GM21619 (cell line): ENCODE results near the gene BUB1B.
"Not testable (repeated sequence)": the region's sequence is repeated elsewhere in the genome, so short reads cannot be mapped to it uniquely, and the experiment has no call there.

Experiments
- ATAC-seq: cut with Tn5 transposase; IDR thresholded peaks from one replicate; pipeline ENCODE4 v1.9.1; 2021; ENCODE audit not compliant: unreplicated experiment

Gene BUB1B

DNA sequence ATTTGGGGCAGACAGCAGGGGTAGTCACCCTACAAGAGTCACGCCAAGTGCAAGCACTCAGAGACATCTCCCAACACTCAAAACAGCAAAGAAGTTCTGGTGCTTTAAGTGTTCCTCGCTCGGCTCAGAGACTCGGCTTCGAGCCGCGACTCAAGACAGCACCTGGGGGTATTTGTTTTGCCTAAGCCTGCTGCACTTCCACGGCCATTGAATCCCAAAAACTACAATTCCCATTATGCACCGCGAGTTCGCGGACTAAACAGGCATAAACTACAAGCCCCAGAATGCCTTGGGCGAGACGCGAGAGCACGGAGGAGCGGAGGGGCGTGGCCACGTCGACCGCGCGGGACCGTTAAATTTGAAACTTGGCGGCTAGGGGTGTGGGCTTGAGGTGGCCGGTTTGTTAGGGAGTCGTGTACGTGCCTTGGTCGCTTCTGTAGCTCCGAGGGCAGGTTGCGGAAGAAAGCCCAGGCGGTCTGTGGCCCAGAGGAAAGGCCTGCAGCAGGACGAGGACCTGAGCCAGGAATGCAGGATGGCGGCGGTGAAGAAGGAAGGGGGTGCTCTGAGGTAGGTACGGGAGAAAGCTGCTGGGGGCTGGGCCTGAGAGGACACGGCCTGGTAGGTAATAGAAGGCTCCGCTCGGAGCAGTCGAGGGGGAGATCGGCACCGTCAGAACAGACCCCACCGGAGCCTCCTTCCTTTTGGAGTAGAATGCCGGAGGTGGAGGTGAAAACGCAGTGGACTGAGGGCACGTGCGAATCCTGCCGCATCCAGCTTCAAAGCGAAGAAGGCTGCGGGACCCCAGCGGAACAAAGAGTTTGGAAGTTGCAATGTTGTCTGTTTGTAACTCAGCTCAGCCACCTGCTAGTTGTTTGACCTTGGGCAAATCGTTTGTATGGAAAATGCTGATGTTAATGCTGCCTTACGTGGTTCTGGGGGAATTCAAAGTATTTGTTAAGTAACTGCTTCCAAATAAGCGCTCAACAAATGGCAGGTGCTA lies at the start of gene BUB1B:
BUB1B (plus strand) TSS at position 381 of the 1,000 bp plus-strand sequence; CDS start at position 533, 152 bp downstream.
- ATAC-seq = peak; percentile 74

- ATAC-seq = no peak
Observed at GRCh38 chr15:40111888-40112287, 49.0 kb upstream of the BUB1B start.

- no peak for ATAC-seq
Observed at GRCh38 chr15:40112789-40113188, 48.1 kb upstream of the BUB1B start.

DNA sequence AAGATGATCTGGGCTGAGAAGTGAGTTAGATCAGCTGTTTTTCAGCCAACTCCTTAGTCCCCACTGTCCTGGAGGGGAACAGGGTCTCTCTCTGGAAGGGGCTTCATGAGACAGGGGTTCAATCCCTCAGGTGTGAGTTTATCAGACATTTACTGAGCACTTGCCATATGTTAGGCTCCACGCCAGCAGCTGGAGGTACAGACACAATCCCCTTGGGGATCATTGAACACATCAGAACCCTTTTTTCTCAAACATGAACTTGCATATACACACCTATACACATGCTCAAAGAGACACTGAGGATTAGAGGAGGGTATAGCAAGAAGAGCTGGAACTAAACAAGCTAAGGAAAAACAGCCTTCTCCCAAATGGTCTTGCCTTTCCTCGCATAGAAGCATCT lies 46.7 kb upstream of the BUB1B start:
- no peak for ATAC-seq

DNA sequence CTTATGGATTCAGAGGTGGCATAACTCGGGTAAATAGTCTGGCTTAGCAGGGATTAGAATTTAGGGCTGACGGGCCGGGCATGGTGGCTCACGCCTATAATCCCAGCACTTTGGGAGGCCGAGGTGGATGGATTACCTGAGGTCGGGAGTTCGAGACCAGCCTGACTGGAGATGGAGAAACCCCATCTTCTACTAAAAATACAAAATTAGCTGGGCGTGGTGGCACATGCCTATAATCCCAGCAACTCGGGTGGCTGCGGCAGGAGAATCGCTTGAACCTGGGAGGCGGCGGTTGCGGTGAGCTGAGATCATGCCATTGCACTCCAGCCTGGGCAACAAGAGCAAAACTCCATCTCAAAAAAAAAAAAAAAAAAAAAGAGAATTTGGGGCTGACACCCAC lies 45.8 kb upstream of the BUB1B start:
- ATAC-seq = not testable (repeated sequence)

DNA sequence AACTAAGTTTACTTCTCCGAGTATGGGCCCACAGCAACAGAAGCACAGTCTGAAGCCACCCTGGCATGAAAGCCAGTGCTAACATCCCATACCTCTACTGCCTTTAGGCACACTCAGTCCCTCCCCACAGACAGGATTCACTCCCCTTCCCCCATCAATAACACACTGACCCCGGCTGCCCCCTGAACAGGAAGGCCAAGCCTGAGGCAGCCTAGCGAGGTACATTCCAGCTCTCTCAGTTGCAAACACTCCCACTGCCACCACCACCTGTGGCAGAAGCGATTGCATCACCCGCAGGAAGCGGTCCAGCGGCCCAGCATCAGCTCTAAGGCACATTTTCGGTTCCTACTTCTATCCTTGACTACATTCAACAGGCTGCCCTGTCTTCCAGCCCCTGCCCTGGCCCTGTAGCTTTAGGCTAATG lies 45.2 kb upstream of the BUB1B start:
- ATAC-seq = peak; percentile 90

- no peak for ATAC-seq
Observed at GRCh38 chr15:40118473-40118872, 42.4 kb upstream of the BUB1B start.

DNA sequence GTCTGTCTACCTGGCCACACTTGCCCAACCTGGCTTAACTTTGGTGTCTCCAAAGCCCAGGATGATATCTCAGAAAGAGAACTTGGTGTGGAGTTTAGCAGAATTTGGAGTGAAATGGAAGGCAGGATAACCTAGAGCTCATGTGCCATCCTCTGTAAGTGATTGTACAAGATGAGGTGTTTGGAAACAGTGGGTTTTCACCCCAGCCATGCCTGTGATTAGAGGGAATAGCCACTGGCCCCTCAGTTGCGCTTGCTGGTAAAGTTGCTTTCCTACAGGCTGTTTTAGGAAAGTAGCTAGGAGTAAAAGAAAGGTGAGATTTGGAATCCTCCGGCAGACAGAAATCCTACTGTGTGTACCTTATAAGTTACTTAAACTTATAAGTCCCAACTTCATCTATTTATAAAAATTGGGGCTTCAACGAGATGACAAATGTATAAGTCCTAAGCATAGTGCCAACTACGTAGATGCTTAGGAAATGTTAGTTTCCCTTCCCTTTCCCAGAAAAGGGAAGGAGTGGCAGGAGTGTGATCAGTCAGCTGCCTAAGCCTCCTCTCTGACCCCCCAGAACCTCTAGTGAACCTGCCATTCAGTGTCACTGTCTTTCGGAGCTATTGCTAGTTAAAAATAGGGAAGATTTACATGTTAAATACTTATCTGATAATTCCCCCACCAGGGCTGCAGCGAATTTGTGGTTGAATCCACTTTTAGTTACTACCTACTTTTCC lies 38.8 kb upstream of the BUB1B start:
- ATAC-seq = no peak

DNA sequence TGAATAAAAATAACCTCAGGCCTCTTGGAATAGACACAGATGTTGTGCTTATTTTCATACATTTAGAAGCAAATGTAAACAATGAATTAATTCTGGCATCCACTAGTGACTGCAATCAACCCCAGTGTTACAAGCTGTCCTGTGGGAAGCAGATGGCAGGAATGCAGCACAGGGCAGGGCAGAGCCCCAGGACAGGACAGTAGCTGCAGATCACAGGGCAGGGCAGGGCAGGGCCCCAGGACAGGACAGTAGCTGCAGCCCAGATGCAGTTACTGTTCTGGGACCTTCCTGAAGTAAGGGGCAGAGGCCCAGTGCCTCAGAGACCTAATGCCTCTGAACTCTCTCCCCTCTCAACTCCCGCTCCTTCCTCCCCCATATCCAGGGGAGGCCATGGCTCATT lies 37.9 kb upstream of the BUB1B start:
- ATAC-seq = not testable (repeated sequence)

DNA sequence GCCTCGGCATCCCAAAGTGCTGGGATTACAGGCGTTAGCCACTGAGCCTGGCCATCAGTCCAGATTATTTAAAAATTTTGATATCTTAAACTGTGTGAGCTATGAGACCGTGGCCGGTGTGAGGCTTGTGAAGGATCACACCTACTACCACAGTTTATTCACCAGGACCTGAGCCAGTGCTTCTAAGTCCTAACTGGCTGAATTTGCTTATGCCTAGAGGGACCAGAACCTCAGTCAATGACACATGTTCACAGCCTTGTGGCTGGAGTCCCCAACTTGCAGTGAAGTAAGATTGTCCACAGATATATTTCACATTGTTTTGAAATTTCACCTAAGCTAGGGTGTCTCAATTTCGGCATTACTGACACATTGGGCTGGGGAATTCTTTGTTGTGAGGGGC lies 37.0 kb upstream of the BUB1B start:
- not testable (repeated sequence) for ATAC-seq

DNA sequence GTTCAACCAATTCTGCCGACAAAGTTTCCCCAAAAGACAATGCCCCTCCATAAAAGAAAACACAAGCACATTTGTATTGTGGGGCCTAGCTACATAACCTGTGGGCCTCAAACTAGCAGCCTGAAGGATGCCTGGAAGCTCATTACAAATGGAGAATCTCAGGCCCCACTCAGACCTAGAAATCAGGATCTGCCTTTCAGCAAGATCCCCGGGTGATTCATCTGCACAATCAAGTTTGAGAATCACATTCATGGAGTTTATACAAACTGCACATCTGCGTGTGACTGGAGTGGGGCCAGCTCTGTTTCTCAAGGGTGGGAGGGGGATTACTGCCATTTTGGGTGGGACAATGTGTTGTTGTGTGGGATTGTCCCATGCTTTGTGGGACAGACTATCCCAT lies 36.5 kb upstream of the BUB1B start:
- ATAC-seq = not testable (repeated sequence)

DNA sequence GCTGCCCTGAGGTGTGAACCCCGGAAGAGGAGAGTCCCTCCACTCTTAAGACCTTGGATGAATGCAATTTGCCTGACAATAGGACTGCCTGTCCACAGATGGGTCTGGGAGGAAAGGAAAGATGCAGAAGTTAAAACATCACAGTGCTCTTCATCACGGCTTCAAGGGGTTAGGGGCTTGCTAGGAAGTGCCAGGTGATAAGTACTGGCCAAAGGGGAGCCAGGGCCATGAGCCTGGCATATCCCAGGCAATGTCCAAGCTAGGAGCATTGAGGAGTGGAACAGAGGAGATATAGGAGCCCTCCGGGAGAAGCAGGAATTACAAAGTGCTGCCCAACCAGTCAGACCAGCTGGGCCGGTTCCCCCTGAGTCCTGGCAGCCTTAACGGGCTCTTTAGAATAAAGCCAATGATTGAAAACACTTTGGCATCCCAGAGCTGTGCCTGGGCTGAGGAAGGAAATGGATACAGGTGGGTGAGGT lies 36.0 kb upstream of the BUB1B start:
- not testable (repeated sequence) for ATAC-seq

DNA sequence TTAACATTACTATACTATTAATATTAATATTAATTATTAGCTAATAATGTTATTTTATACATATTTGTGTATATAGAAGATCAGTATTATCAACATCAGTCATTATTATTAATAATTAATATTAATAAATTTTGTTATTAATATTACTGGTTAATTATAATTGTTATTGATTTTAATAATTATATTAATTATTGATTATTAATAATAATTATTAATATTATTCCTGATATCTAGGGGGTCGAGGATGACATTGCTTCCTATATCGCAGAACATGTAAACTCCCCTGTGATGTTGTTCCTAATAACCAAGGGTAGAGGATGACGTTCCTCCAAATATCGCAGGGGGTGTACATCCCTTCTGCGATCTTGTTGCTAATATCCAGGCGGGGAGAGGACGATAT lies 34.9 kb upstream of the BUB1B start:
- no peak for ATAC-seq

DNA sequence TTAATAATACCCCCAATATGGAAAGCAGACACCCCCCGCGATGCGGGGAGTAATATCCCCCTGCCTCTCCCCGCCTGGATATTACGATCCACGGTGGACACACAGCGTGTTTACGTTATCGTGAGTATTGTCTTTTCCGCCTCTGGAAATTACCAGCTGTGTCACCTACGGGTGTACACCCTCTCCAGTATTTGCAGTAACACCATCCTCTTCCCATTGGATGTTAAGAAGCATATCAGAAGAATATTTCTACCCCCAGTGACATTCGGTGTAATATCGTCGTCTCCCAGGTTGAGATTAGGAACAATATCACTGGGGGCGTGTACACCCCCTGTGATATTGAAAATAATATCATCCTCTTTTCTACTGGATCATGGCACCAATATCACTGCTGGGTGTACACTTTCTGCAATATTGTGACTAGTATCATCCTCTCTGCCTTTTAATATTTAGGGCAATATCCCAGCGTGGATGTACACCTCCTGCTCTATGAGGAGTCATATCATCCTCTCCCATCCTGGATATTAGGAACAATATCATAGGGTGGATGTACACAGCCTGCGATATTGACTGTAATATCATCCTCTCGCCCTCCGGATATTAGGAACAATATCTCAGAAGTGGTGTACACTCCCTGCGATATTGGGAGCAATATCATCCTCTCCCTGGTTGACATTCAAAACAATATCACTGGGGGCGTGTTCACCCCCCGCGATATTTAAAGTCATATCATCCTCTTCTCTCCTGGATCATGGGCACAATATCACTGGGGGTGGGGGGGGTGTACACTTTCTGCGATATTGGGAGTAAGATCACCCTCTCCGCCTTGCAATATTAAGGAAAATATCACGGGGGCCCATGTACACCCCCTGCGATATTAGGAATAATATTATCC lies 31.9 kb upstream of the BUB1B start:
- ATAC-seq = no peak

GRCh38 chr15:40130118-40130517 lies 30.8 kb upstream of the BUB1B start:
- ATAC-seq = no peak

DNA sequence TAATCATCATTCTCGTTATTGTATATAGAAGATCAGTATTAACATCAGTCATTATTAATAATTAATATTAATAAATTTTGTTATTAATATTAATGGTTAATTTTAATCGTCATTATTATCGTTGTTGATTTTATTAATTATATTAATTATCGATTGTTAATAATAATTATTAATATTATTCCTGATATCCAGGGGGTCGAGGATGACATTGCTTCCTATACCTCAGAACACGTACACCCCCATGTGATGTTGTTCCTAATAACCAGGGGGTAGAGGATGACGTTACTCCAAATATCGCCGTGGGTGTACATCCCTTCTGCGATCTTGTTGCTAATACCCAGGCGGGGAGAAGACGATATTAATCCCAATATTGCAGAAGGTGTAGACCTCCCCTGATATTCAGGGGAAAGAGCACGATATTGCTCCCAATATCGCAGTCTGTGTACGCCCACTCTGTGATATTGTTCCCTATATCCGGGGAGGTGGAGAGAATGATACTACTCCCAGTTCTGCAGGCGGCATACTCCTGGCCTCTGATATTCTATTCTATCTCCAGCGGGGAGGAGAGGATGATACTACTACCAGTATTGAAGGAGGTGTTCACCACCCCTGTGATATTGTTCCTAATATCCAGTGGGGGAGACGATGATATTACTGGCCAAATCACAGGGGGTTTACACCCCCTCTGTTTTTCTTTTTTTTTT lies 29.9 kb upstream of the BUB1B start:
- ATAC-seq = no peak

DNA sequence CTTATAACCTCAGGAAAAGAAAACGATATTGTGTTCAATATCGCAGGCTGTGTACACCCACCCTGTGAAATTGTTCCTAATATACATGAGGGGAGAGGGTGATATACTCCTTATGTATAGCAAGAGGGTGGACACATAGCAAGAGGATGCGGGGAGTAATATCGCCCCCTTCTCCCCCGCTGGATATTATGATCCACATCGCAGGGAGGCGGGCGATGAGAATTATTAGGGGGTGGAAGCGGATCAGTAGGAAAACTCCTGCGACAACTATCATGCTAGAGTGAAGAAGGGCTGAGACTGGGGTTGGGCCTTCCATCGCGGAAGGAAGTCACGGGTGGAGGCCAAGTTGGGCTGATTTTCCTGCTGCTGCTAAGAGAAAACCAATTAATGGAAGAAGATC lies 27.3 kb upstream of the BUB1B start:
- no peak for ATAC-seq

DNA sequence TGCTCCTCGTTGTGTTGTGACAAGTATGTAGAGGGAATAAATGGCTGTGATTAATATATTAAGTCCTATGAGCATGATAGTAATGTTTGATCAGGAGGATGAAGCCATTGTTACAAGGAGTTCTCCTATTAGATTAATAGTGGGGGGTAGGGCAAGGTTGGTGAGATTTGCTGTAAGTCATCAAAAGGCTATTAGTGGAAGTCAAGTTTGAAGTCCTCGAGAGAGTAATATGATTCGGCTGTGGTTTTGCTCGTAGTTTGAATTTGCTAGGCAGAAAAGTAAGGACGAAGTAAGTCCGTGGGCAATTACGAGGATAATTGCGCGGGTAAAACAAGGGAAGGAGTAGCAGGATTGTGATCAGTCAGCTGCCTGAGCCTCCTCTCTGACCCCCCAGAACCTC lies 26.0 kb upstream of the BUB1B start:
- no peak for ATAC-seq

GRCh38 chr15:40135846-40136450 lies 24.9 kb upstream of the BUB1B start:
- not testable (repeated sequence) for ATAC-seq
